IMR-90 (cell line): ENCODE measurements around the gene EIF4G2.

Experiments
- BHLHE40 ChIP-seq: fragments of 150-350 bp; IDR thresholded peaks from 2 replicates; pipeline ENCODE4 v1.6.1; 2016; ENCODE audit warnings: mild to moderate bottlenecking, low read depth, low read length
- CEBPB ChIP-seq: IDR thresholded peaks from 2 replicates; pipeline ENCODE4 v1.6.1; 2012; ENCODE audit warnings: low read depth, low read length, improper control_type of control experiment
- CTCF ChIP-seq: conservative IDR thresholded peaks from 2 replicates; pipeline ENCODE4 v1.5.1; 2012; ENCODE audit warnings: mild to moderate bottlenecking, low read depth, low read length, improper control_type of control experiment
- ELK1 ChIP-seq: fragments of 150-350 bp; IDR thresholded peaks from 2 replicates; pipeline ENCODE4 v1.6.1; 2016; ENCODE audit warnings: low read depth, mild to moderate bottlenecking, low read length, moderate library complexity, borderline replicate concordance
- MAFK ChIP-seq: IDR thresholded peaks from 2 replicates; pipeline ENCODE4 v1.6.1; 2012; ENCODE audit warnings: low read depth, low read length, improper control_type of control experiment
- MXI1 ChIP-seq: IDR thresholded peaks from 2 replicates; pipeline ENCODE4 v1.6.1; 2012; ENCODE audit warnings: low read depth, mild to moderate bottlenecking, low read length, moderate library complexity, borderline replicate concordance
- NFE2L2 ChIP-seq: fragments of 150-350 bp; IDR thresholded peaks from 2 replicates; pipeline ENCODE4 v1.6.1; 2016; ENCODE audit warnings: low read depth, mild to moderate bottlenecking, low read length
- POLR2A ChIP-seq: IDR thresholded peaks from 2 replicates; pipeline ENCODE4 v1.6.1; 2012; ENCODE audit warnings: mild to moderate bottlenecking, low read depth, low read length
- RAD21 ChIP-seq: IDR thresholded peaks from 2 replicates; pipeline ENCODE4 v1.6.1; 2012; ENCODE audit warnings: low read length, improper control_type of control experiment
- USF2 ChIP-seq: fragments of 150-350 bp; IDR thresholded peaks from 2 replicates; pipeline ENCODE4 v1.6.1; 2017; ENCODE audit warnings: mild to moderate bottlenecking, antibody characterized with exemption, low read length, low read depth

- peak; percentile 95 for TF ChIP-seq POLR2A
- peak; percentile 37 for TF ChIP-seq CTCF
- TF ChIP-seq ELK1: no peak
- TF ChIP-seq CEBPB: peak; percentile 97
- TF ChIP-seq RAD21: no peak; the same call in 1 of the 2 replicates
- TF ChIP-seq BHLHE40: 0 out of 2 replicates have a peak, but pooled peaks have one; percentile 31
- peak; percentile 53 for TF ChIP-seq USF2
- peak; percentile 92; the same call in 1 of the 2 replicates for TF ChIP-seq MXI1
- TF ChIP-seq NFE2L2: no peak
- TF ChIP-seq MAFK: no peak
Observed at GRCh38 chr11:10750838-10751580, 57.7 kb downstream of the EIF4G2 start, which contains the start of gene CTR9.
